Globus pallidus (tissue), 1 donor: ENCODE results near the gene MRPS35.

ENCODE experiments used
- DNase-seq: peaks from one replicate; pipeline ENCODE4 v3.0.0-alpha.2; 2015; ENCODE audit warnings: low spot score

MRPS35 gene

DNA sequence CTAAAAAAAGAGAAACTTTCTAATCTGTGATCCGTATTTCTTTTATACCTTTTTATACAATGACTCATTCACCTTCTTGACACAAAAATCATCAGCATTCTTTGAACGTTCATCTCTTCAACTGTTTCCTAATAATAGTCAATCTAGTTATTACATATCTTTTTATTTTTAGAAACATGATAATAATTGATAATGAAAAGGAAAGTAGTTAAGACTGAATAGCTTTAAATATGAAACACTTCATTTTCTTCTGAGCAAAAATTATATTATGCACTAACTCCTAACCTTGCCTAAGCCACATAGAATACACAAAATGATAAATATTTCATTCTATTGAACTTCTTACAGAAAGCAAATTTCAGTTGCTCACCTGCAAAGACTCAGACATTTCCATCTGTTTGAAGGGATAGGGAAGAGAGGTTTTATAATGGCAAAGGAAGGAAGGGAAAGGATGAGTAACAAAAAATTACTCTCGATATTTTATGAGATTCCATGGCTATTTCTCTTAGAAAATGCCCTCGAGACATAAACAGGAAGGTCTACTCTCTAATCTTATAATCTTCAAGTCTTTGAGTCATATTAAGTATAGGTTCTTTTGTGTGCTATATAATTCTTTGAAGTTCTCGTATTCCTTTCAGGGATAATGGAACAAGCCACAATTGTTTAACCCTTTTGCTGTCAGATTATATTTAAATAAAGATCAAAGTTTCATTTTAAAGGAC is 61.9 kb downstream of the MRPS35 start:
- DNase-seq, result no peak

DNA sequence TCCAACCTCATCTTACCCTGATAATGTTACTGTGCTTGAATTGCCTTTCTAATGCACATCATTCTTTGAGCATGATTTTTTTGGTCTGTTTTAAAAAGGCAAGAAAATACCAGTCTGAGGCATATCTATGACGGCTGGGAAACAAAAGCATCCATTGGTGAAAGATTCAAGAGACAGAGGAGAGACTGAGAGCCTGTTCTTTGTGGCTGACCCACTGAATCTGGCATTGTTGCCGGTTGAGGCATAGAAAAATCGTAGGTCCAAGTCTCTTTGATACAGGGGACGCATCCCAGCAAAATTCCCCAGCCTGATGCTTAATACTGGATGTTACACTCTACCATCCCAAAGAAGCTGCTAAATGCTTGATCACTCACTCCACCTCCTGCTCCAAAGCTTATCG is 66.5 kb downstream of the MRPS35 start:
- peak; percentile 79 for DNase-seq

DNA sequence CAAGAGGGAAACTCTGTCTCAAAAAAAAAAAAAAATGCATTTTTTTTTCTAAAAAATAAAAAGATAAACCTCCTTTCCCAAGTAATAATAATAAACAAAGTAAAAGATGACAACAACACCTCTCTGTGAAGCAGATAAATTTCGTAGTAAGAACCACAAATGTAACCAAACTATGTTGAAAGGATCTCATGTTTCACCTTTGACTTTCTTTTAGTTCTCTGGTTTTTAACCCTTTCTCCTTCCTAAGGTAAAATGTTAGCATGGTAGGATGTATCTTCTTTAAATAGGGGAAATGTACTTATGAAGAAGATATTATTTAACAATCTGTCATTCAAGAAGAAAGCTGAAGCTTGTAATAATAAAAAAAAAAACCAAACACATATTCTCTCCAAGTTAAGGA is 67.6 kb downstream of the MRPS35 start:
- DNase-seq, result no peak

DNA sequence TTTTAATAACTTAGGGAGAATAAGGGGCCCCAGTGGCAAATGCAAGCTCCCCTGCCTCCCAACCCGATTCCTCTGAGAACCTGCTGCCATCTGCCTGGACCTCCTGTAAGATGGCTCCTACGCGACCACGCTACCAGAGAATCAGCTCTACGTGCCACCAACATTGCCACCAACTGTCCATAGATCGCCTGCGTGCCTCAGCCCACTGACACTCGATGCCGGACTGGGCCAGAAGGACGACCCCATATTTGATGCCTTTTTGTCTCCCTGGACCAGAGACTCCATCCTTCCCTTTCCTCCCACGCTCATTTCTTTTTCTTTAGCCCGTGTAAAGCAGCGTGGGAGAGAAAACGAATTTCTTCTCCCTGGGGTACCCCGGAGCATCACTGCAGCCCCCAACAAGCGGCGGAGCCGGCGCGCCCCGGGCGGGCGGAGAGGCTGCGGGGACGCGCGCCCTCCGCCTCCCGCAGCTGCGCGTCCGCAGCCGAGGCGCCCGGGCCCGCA is 68.8 kb downstream of the MRPS35 start:
- DNase-seq, result peak; percentile 57

DNA sequence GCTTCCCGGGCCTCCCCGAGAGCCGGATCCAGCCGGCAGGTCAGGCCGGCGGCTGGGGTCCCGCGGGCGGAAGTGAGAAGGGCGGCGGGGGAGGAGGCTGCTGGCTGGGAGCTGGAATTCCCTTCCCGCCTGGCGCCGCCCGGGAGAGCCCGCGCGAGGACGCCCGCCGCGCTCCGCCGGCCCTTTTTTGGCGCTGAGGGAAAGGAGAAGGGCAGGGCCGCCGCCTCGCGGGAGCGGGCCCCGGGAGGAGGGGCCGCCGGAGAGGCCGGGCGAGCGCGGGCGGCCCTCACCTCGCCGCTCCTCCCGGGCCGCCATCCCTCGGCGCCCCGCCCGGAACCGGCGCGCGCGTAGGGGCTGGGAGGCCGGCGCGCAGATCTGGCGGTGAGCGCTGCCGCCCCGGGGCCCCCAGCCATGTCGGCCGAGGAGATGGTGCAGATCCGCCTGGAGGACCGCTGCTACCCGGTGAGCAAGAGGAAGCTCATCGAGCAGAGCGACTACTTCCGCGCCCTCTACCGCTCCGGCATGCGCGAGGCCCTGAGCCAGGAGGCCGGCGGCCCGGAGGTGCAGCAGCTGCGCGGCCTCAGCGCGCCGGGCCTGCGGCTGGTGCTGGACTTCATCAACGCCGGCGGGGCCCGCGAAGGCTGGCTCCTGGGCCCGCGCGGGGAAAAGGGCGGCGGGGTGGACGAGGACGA is 69.4 kb downstream of the MRPS35 start, which contains the start of the genes KLHL42 and MANSC4:
Gene KLHL42, plus strand, starts transcription at position 314 of the 692 bp plus-strand sequence. Its CDS starts 98 bp downstream, at position 412.
Gene MANSC4, minus strand, starts transcription at position 317 of the 692 bp plus-strand sequence. CDS start 8,960 bp downstream, outside the sequence.
- DNase-seq, result peak; percentile 70

DNA sequence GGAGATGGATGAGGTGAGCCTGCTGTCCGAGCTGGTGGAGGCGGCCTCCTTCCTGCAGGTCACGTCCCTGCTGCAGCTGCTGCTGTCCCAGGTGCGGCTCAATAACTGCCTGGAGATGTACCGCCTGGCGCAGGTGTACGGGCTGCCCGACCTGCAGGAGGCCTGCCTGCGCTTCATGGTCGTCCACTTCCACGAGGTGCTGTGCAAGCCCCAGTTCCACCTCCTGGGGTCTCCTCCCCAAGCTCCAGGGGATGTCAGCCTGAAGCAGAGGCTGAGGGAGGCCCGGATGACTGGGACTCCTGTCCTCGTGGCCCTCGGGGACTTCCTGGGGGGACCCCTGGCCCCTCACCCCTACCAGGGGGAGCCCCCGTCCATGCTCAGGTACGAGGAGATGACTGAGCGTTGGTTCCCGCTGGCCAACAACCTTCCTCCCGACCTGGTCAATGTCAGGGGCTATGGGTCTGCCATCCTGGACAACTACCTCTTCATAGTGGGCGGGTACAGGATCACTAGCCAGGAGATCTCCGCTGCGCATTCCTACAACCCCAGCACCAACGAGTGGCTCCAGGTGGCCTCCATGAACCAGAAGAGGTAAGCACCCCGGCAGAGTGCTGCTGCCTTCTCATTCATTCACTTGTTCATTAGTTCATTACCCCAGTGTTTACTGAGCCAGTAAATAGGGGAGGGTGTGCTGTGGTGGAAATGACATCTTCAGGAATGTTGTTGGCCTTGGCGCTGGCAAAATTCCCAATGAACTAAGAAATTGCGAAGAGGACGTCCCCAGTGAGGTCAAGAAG is 70.2 kb downstream of the MRPS35 start:
- DNase-seq, result no peak

DNA sequence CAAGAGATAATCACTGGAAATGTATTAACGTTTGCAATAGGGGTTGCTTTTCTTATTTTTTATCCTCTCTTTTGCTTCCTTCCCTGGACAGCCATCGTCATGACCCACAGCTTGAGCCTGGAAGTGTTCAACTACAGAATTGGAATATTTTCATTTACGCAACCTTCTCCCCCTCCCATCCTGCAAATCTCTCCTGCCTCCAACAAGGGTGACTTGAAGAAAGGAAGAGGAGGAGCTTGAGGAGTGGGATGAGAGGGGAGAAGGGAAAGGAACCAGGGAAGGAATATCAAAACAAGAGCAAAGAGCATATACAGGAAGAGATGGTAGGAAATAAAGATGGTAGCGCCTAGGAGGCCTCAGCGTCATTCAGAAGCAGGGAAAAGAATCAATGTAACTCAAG is 71.0 kb downstream of the MRPS35 start:
- DNase-seq, result no peak

DNA sequence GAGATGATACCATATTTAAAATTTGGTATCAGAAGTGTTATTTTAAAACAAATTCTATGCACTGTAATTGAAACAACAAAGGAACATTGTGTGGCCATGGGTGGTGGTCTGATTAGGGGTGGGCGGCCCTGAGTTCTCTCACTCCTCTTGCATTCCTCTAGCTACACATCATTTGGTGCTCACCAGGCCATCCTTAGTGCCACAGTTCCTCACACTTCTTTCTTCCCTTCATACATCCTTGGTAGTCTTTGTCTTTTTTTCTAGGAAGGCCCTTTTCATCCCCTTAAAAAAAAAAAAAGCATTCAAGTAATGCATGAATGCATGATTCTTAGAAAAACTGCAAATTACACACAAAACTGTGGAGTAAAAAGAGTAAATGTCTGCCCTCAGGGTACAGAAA is 71.8 kb downstream of the MRPS35 start:
- DNase-seq, result no peak

DNA sequence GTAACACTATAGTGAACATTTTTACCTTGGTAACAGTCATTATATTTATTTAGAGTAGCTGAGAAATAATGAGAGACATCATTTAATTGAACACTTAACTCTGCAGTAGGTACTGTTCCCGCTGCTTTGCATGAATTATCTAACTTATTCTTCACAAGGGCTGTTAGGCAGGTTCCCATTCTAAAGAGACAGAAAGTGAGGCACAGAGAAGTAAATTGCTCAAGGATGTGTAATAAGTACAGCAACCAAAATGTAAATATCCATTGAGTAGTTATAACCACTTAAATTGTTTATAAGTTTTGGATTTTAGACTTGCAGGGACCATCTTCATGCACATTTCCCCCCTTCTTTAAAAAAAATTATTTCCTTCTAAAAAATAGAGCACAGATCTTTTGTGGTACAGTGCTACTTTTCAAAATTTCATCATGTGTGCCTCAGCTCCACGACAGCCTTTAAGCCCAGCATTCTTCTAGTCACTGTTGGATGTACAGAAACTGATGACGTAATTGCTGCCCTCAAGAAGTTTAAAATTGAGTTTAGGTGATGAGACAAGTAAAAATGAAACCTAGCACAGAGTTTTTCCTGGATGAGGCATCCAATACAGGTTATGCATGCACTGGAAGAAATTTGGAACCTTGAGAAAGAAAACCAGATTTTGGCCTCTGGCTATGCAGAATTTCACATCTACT is 75.4 kb downstream of the MRPS35 start:
- DNase-seq, result no peak

DNA sequence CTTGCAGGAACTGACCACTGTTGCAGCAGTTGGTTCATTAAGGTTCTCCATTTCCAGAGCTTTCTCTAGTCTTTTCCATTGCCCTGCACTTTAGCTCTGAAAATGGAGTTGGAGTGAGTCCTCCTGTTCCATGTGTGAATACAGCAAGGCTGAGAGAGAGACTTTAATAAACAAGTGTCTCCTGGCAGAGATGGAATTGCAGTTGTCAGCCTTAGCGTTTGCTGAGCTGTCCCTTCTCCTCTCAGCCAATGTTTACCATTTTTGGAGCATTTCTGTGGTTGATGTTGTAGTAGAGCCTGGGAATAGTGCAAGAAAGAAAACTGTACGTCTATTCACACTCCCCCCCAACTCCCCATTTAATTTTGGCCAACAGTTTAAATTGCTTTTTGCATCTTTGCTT is 76.9 kb downstream of the MRPS35 start:
- no peak for DNase-seq

DNA sequence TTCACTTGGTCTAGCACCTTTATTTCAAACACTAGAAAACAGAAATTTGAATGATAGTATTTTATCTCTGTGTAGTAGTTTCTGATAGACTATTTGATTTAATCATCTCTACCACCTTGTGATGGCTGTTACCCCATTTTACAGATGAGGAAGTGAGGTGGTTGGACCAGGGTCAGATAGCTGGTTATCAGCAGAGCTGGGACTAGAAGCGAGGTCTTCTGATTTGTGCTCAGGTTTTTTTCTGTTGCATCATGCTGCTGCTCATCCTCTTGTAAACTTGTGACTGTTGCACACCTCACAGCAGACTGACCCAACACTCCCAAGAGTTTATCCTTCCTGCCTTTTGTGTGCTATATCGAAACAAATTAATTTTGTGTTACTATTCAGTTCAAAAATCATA is 79.5 kb downstream of the MRPS35 start:
- DNase-seq, result no peak

DNA sequence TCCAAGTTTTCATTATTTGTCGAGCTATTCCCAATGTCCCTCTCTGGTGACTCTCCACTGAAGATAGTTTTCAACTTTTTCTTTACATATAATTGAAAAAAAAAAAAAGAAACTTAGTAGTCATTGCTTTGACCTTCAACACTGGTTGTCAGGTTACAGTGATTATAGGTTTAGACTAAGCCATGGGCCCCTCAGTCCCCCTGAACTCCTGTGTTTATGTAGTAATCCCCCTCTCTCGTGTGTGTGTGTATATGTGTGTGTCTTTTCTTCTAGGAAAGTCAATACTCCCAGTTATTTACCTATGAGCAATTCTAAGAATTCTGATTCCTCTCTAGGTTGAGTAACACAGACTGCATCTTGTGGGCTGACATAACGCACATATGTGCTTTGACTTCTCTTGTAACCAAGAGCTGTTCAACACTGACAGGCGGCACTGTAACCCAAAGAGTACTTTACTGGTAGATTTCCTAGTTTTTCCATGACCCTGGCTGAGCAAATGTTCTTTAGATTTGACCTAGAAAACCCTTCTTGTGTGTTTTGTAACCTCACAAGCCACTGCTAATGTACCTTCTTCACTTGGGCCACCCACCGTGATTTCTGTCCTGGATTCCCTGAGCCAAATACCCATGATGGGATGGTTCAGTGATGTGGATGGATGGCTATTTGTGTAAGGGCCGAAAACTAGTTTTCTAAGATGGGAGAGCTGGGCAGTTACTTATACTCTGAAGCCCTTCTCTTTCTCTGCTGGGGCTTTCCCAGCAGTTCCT is 84.4 kb downstream of the MRPS35 start:
- DNase-seq, result no peak

DNA sequence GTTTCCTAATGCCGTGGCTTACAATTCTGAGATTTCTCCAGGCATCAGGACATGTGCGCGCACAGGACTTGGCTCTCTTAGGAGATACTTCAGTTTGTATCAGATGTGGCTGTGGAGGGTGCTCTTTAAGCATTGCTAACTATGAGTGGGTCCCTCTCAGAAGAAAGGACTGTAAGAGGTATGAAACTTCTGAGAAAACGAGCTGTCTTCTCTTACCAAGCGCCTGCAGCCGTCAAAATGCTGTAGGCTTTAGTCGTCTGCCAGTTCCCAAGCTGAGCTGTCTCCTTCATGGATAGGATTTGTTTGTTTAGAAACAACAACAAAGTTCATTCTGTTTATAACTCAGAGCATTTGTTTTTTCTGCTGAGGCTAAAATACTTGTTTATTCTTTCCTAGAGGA is 85.5 kb downstream of the MRPS35 start:
- DNase-seq, result no peak

DNA sequence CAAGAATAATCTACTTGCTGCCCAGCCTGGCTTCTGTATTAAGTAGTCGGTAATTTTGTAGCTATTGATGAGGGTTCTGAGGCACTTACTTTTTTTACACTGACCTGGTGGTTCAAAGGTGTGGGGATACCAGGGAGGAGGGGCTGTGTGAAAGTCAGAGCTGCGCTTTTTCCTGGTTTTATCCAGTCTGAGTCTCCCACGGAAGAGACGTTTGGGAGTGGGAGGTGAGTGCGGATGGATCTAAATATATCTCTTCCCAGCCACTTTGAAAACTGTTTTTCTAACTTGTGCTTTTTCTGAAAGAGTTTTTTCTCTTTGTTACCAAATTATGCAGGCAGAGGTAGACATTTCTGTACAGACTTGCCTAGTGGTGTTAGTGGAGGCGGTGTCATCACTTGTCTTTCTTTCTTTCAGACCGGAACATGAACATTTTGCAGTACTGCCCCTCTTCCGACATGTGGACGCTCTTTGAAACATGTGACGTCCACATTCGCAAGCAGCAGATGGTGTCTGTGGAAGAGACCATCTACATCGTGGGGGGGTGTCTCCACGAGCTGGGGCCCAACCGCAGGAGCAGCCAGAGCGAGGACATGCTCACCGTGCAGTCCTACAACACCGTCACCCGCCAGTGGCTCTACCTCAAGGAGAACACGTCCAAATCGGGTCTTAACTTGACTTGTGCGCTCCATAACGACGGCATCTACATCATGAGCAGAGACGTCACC is 86.8 kb downstream of the MRPS35 start:
- no peak for DNase-seq

DNA sequence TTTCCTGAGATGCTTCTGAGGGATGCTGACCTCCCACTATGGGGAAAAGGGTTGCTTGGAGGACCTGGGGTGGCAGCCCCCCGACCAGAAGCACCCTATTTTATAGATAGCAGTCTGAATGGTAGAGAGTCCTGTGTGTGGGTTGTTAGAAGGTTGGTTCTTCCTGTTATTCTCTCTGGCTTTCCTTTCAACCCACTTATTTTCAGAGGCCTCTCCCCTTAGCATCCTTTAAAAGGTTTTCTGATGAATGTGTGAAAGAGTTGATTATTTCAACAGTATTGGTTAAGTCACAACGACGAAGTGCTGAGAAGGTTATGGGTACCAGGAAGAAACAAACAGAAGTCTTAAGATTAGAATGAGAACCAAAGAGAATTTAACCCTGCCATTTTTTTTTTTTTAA is 90.2 kb downstream of the MRPS35 start:
- no peak for DNase-seq

DNA sequence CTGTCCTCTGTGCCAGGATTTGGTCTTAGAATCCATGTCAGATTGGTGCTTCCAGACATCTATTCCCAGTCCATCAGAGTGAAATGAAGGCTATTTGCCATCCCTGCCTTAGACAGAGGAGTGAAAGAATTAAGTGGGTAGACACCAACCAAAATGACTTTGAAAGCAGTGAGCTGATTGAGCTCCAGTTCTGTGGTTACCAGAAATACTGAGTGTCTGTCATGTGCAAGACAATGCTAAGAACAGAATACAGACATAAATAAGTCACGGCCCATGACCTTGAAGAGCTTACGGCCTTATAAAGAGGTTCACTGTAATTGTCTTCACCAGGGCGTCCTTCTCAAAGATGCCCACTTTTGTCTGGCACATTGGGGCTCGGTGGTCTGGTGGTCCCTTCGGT is 91.0 kb downstream of the MRPS35 start:
- DNase-seq, result no peak

DNA sequence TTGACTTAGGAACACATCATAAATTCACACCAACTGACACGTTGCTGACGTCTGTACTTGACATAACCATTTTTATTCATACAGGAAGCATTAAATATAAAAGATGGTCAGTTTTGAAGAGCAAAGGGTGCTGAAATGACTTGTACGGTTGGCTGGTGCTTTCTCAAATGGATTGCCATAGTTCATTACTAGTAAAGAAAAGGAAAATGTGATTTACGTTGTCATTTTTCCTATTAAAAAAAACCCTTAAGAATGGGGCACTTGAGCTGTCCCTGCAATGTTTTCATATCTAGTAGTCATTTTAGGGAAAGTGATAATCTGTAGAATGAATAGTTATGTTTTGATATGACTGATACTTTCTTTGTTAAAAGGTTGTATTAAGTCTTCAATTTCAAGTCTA is 91.9 kb downstream of the MRPS35 start:
- no peak for DNase-seq

DNA sequence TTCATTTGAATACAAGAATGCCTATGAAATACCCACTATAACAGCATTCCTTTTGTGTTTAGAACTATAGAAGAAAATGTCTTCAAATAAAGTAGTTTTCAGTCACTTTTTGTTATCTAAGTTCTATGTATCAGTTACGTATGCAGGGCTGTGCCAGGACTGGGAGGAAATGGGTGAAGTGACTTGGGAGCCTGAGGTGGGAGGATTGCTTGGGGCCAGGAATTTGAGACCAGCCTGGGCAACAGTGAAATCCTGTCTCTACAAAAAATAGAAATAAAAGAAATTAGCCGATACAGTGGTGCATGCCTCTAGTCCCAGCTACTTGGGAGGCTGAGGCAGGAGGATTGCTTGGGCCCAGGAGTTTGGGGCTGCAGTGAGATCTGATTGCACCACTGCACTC is 92.3 kb downstream of the MRPS35 start:
- DNase-seq, result no peak

DNA sequence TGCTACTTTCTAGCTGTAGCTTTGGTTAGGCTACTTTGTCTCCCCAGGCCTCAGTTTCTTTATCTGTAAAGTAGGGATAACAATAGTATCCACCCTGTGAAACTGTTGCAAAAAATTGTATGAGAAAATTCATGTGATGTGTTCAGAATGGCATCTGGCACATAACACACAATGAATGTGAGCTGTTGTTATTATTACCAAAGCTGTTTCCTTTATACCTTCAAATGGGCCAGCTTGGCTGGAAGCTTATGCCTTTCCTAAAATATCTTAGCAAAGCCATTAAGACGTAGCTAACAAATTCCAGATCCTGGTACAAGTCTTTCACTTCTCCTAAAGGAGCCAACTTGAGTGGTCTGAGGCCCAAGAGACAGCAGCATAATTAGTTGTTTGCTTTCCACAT is 94.6 kb downstream of the MRPS35 start:
- no peak for DNase-seq
